Stimulated activated CD8-positive, alpha-beta memory T cell treated with anti-CD3 and anti-CD28 coated beads, Interleukin-7, amount 100 ng/mL, for 4 hours (primary cell): ENCODE results near the gene KCNJ14.
"Not testable (repeated sequence)": the region's sequence is repeated elsewhere in the genome, so short reads cannot be mapped to it uniquely, and the experiment has no call there.

Experiments
- DNase-seq, 2 donors: peaks; one replicate each; pipeline ENCODE4 v3.0.0-alpha.2; 2020; ENCODE audit warnings: low read depth in 2 of 2

KCNJ14 gene

GRCh38 chr19:48471836-48472235 lies 16.5 kb downstream of the KCNJ14 start:
- DNase-seq, result no peak

- DNase-seq, result no peak
These were observed 18.0 kb downstream of the KCNJ14 start for GRCh38 chr19:48473161-48473966.

GRCh38 chr19:48474084-48474592 lies 18.8 kb downstream of the KCNJ14 start:
- no peak for DNase-seq

- DNase-seq, result no peak
These were observed 20.1 kb downstream of the KCNJ14 start for GRCh38 chr19:48475369-48476068.

GRCh38 chr19:48476176-48476575 lies 20.8 kb downstream of the KCNJ14 start:
- DNase-seq, result no peak

- DNase-seq, result no peak
These were observed 21.8 kb downstream of the KCNJ14 start for GRCh38 chr19:48477067-48477685.

GRCh38 chr19:48477698-48478338 lies 22.4 kb downstream of the KCNJ14 start:
- no peak for DNase-seq

- DNase-seq, result no peak
These were observed 23.2 kb downstream of the KCNJ14 start for GRCh38 chr19:48478339-48479256.

- DNase-seq, result no peak
These were observed 24.3 kb downstream of the KCNJ14 start for GRCh38 chr19:48479686-48480085.

GRCh38 chr19:48480183-48480557 lies 24.8 kb downstream of the KCNJ14 start:
- no peak for DNase-seq

- peak; percentile 8 to 29 for DNase-seq
These were observed 25.5 kb downstream of the KCNJ14 start for GRCh38 chr19:48480558-48481500.

GRCh38 chr19:48481846-48482639 lies 26.7 kb downstream of the KCNJ14 start:
- no peak for DNase-seq

GRCh38 chr19:48483301-48483700 lies 27.9 kb downstream of the KCNJ14 start:
- no peak for DNase-seq

- no peak for DNase-seq
These were observed 29.0 kb downstream of the KCNJ14 start for GRCh38 chr19:48484247-48484893.

GRCh38 chr19:48484931-48485612 lies 29.7 kb downstream of the KCNJ14 start:
- DNase-seq, result no peak

GRCh38 chr19:48486706-48487105 lies 31.3 kb downstream of the KCNJ14 start:
- DNase-seq, result not testable (repeated sequence)

- no peak for DNase-seq
These were observed 32.2 kb downstream of the KCNJ14 start for GRCh38 chr19:48487544-48487943.

- DNase-seq, result no peak
These were observed 32.6 kb downstream of the KCNJ14 start for GRCh38 chr19:48487948-48488347.
